Ramos (cell line): ENCODE measurements around the gene HOXA10.

Experiments used
- in situ Hi-C: fragments of 300-500 bp; cut with MboI; formaldehyde crosslinking; loops from one replicate; pipeline ENCODE4 v1.14.3; 2022; ENCODE audit warnings: low sequenced_read_pairs; ENCODE audit not compliant: unreplicated experiment

The HOXA10 gene

GRCh38 chr7:27205325-27206280, 31.5 kb upstream of the HOXA10 start:
- in situ Hi-C loops, result loop anchor here (10.0 to 25.0 kb wide), 4 partner anchors 357 to 809 kb away; no protein-coding TSS in a partner anchor

- in situ Hi-C loops, result loop anchor here (10.0 to 25.0 kb wide), 4 partner anchors 357 to 810 kb away; no protein-coding TSS in a partner anchor
These were observed 30.8 kb upstream of the HOXA10 start for GRCh38 chr7:27204851-27205322.

- in situ Hi-C loops, result loop anchor here (10.0 to 25.0 kb wide), 4 partner anchors 358 to 811 kb away; no protein-coding TSS in a partner anchor
These were observed 30.0 kb upstream of the HOXA10 start for GRCh38 chr7:27203964-27204594.

- in situ Hi-C loops, result loop anchor here (10.0 to 25.0 kb wide), 4 partner anchors 359 to 811 kb away; no protein-coding TSS in a partner anchor
These were observed 29.3 kb upstream of the HOXA10 start for GRCh38 chr7:27203365-27203953.

DNA sequence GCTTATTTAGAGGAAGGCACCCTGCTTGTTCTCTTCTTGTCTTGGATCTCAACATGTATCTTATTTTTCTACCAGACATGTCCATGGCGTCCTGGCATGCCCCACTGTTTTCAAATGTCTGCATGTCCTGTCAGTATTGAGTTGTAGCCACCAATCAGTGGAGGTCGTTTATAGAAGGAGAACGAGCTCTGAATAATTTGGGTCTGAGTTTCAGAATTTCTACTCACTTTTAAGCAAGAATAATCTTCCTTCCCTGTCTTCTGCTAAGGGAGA, 28.7 kb upstream of the HOXA10 start:
- in situ Hi-C loops, result loop anchor here (10.0 to 25.0 kb wide), 4 partner anchors 360 to 812 kb away; no protein-coding TSS in a partner anchor

DNA sequence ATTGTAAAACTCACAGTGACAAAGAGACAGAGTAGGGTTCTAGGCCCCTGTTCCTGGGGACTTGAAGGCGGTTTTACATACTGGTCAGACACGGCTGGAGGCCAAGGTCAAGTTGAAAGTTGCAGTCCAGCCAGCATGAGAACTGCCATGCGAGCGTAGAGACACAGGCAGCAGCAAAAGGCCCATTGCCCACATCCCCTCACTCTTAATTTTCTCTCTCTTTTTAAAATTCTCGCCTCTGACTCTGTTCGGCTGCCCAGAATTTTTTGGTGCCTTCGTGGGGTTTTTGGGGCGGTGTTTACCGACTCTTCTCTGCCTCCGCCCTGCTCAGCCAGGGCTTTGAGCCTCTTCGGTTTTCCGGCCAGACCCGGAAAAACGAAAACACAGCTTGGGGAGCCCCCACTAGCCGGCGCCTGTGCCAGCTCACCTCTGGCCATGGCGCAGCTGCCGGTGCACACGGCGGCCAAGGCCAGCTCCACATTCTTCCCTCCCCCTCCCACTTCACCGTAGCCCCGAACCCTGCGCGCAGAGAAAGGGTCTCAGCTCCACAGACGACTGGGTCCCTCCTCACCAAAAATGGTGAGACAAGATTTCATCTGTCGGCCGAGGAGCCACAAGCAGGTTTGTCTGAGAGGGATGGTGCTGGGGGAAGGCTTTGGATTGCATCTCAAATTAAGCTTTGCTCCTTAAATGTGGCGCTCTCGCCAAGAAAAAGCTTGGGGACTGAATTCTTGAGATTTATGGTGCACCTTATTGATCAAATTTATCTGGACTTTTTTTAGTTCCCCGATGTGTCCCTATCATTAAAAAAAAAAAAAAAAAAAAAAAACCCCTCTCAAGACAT, 28.1 kb upstream of the HOXA10 start:
- in situ Hi-C loops, result loop anchor here (10.0 to 25.0 kb wide), 4 partner anchors 360 to 813 kb away; no protein-coding TSS in a partner anchor

DNA sequence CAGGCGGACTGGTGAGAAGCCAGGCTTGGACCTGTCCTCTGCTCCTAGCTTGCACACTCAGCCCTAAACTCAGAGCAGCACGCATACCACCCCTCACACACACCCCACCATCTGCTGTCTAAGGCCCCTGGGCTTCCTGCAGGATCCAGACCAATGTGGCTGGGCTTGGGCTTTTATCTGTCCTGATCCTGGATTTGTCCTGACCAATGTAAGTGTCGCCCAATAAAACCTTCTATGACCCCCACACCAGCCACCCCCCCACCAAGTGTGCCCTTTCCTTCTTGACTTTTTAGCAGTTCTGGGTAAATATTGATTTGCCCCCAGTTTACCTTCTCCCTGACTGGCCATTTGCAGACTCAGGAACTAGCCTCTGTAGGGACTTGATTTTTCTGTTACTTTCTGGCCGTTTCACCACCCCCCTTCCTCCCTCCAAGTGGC, 27.5 kb upstream of the HOXA10 start:
- in situ Hi-C loops, result loop anchor here (10.0 to 25.0 kb wide), 4 partner anchors 361 to 813 kb away; no protein-coding TSS in a partner anchor

DNA sequence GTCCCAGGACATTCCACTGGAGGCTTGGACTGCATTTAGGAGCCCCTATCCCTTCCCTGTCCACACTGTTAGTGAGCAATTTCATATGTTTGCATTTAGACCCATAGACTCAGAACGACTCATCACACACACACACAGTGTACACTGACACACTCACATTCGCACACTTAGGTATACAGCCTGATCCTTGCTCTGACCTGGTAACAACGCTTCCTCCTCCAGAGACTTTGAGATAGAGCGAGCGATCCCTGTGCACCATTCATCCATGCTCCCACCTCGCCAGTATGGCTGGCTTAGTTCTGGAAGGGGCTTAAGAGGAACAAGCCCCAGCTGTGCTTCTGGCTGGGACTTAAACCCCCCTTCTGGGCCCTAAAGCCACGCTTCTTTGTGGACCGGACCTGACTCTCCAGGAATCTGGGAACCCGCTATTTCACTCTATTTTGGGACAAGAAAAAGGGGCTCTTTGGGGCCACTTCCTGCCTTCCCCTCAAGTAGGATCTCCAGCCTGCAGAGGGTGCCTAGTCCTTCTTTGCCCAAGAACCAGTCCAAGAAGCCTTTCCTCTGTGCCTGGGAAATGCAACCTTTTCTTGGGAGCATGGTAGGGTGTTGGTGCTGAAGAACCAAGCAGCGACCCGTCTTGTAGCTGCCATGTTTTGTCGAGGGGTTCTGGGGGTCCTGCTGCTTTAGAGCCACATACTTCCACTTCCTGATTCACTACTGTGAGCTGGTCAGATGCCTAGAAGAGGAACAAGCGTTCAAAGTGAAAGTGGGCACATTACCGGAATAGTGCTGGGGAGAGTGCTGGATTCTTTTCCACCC, 26.9 kb upstream of the HOXA10 start:
- in situ Hi-C loops, result loop anchor here (10.0 to 25.0 kb wide), 4 partner anchors 361 to 814 kb away; no protein-coding TSS in a partner anchor

GRCh38 chr7:27199849-27200760, 26.0 kb upstream of the HOXA10 start, which contains the start of gene HOXA13:
Gene HOXA13 (minus strand): TSS chr7:27200091. CDS start chr7:27200077, 14 bp downstream.
- in situ Hi-C loops, result loop anchor here (10.0 to 25.0 kb wide), 5 partner anchors 362 to 895 kb away; no protein-coding TSS in a partner anchor

DNA sequence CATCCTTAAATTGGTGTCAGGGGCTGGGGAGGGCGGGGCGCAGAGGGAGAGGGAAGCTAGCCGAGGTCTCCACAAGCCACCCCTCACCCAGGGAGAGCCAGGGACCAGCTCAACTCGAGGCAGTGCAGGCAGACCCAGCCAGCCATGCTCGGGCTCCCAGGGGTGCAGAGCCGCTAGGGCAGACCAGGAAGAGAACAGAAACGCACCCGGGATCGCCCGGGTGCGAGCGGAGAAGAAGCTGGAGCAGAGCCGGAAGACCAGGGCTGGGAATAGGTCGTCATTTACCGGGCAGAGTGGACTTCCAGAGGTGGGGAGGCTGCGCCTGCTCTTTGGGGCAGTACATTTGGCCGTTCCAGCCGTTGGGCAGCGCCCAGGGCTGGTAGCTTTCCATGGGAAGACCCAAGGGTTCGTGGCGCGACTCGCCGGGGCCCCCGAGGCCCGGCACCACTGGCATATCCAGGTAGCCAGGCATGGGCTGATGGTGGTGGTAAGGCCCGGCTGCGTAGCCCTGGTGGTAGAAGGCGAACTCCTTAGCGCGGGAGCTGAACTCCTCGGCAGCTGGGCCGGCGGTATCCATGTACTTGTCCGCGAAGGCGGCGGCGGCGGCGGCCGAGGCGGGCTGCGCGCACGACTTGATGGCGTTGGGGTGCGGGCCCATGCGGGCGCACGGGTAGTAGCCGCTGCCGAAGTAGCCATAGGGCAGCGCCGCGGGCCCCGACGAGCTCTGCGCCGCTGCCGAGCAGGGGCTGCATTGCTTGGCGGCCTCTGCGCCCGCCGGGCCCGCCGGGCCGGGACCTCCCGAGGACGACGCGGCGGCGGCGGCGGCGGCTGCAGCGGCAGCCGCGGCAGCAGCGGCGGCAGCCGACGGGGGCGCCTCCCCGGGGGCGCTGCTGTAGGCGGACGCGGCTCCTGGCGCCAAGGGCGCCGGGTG, 25.0 kb upstream of the HOXA10 start:
- in situ Hi-C loops, result loop anchor here (10.0 kb wide), 1 partner anchor 896 kb away; no protein-coding TSS in a partner anchor

DNA sequence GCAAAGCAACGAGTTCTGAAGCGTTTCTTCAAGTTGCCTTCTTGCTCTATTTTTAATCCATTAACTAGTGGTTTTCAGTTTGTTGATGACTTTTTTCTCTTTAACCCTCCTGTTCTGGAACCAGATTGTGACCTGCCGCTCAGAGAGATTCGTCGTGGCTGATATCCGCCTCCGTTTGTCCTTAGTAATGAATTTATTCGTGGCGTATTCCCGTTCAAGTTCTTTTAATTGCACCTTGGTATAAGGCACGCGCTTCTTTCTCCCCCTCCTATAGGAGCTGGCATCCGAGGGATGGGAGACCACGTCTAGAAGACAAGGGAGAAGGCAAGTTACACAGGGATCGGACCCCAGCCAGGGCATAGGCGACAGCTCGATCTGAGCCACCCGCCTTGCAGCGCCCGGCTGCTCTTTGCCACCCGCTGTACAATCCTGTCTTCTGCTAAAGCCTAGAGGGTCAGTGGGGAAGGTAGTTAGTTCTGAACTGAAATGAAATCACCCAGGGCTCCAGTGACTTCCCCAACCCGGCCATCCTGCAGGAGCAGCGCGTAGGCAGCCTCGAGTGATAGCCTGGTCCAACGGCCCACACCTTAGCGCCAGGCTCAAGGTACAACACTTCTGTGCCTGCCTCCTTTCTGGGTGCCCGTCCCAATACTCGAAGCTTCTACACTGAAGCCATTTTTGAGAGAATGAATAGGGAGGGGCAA, 24.2 kb upstream of the HOXA10 start:
- in situ Hi-C loops, result loop anchor here (10.0 kb wide), 1 partner anchor 897 kb away; no protein-coding TSS in a partner anchor

- in situ Hi-C loops, result loop anchor here (10.0 kb wide), 1 partner anchor 897 kb away; no protein-coding TSS in a partner anchor
These were observed 23.3 kb upstream of the HOXA10 start for GRCh38 chr7:27197137-27198042.

- in situ Hi-C loops, result loop anchor here (10.0 kb wide), 1 partner anchor 898 kb away; no protein-coding TSS in a partner anchor
These were observed 22.2 kb upstream of the HOXA10 start for GRCh38 chr7:27196287-27196767.

GRCh38 chr7:27194686-27195379, 20.7 kb upstream of the HOXA10 start:
- in situ Hi-C loops, result loop anchor here (10.0 kb wide), 1 partner anchor 900 kb away; no protein-coding TSS in a partner anchor
